ENCODE results near the gene PNISR.

The PNISR gene

GRCh38 chr6:99393698-99394531, 31.2 kb downstream of the PNISR start, which contains the start of gene COQ3:
COQ3 (minus strand) TSS chr6:99394195; CDS start chr6:99394179, 16 bp downstream.
- DNase-seq (ENCODE audit: low read depth in 1 of 2, low spot score in 1 of 2): peak; percentile 35 to 77
- in situ Hi-C loops (cut with HindIII; ENCODE audit: low pct_unique_long_range_greater_than_20kb, low sequenced_read_pairs): no loop called here
- TF ChIP-seq JUND (IDR thresholded peaks at IDR 0.05; ENCODE audit: low read depth): no peak

- in situ Hi-C loops (cut with HindIII; ENCODE audit: low pct_unique_long_range_greater_than_20kb, low sequenced_read_pairs): no loop called here
- DNase-seq (ENCODE audit: low read depth in 1 of 2, low spot score in 1 of 2): no peak
These were observed 31.8 kb downstream of the PNISR start for GRCh38 chr6:99393366-99393697.

GRCh38 chr6:99390896-99391295, 34.2 kb downstream of the PNISR start:
- in situ Hi-C loops (cut with HindIII; ENCODE audit: low pct_unique_long_range_greater_than_20kb, low sequenced_read_pairs): no loop called here
- no peak for DNase-seq (ENCODE audit: low read depth in 1 of 2, low spot score in 1 of 2)
- TF ChIP-seq JUND (IDR thresholded peaks at IDR 0.05; ENCODE audit: low read depth): no peak

More at GRCh38 chr6:99393366-99393697, 31.8 kb downstream of the PNISR start:
- no peak for TF ChIP-seq JUND (IDR thresholded peaks at IDR 0.05; ENCODE audit: low read depth)

- TF ChIP-seq JUND (IDR thresholded peaks at IDR 0.05; ENCODE audit: low read depth): no peak
- in situ Hi-C loops (cut with HindIII; ENCODE audit: low pct_unique_long_range_greater_than_20kb, low sequenced_read_pairs): no loop called here
- no peak for DNase-seq (ENCODE audit: low read depth in 1 of 2, low spot score in 1 of 2)
These were observed 40.6 kb downstream of the PNISR start for GRCh38 chr6:99384507-99384906.

GRCh38 chr6:99378636-99379035, 46.5 kb downstream of the PNISR start:
- DNase-seq (ENCODE audit: low read depth in 1 of 2, low spot score in 1 of 2): no peak
- in situ Hi-C loops (cut with HindIII; ENCODE audit: low pct_unique_long_range_greater_than_20kb, low sequenced_read_pairs): no loop called here
- TF ChIP-seq JUND (IDR thresholded peaks at IDR 0.05; ENCODE audit: low read depth): no peak

- no peak for DNase-seq (ENCODE audit: low read depth in 1 of 2, low spot score in 1 of 2)
- in situ Hi-C loops (cut with HindIII; ENCODE audit: low pct_unique_long_range_greater_than_20kb, low sequenced_read_pairs): no loop called here
- no peak for TF ChIP-seq JUND (IDR thresholded peaks at IDR 0.05; ENCODE audit: low read depth)
These were observed 55.6 kb downstream of the PNISR start for GRCh38 chr6:99369533-99369932.

GRCh38 chr6:99366852-99367251, 58.3 kb downstream of the PNISR start:
- in situ Hi-C loops (cut with HindIII; ENCODE audit: low pct_unique_long_range_greater_than_20kb, low sequenced_read_pairs): no loop called here
- no peak for DNase-seq (ENCODE audit: low read depth in 1 of 2, low spot score in 1 of 2)
- no peak for TF ChIP-seq JUND (IDR thresholded peaks at IDR 0.05; ENCODE audit: low read depth)

GRCh38 chr6:99364026-99364425, 61.1 kb downstream of the PNISR start:
- no peak for DNase-seq (ENCODE audit: low read depth in 1 of 2, low spot score in 1 of 2)
- in situ Hi-C loops (cut with HindIII; ENCODE audit: low pct_unique_long_range_greater_than_20kb, low sequenced_read_pairs): no loop called here
- TF ChIP-seq JUND (IDR thresholded peaks at IDR 0.05; ENCODE audit: low read depth): no peak

- no peak for DNase-seq (ENCODE audit: low read depth in 1 of 2, low spot score in 1 of 2)
- in situ Hi-C loops (cut with HindIII; ENCODE audit: low pct_unique_long_range_greater_than_20kb, low sequenced_read_pairs): no loop called here
- TF ChIP-seq JUND (IDR thresholded peaks at IDR 0.05; ENCODE audit: low read depth): no peak
These were observed 62.3 kb downstream of the PNISR start for GRCh38 chr6:99362678-99363268.

GRCh38 chr6:99359800-99360199, 65.3 kb downstream of the PNISR start:
- no peak for DNase-seq (ENCODE audit: low read depth in 1 of 2, low spot score in 1 of 2)
- in situ Hi-C loops (cut with HindIII; ENCODE audit: low pct_unique_long_range_greater_than_20kb, low sequenced_read_pairs): no loop called here
- TF ChIP-seq JUND (IDR thresholded peaks at IDR 0.05; ENCODE audit: low read depth): no peak

- no peak for DNase-seq (ENCODE audit: low read depth in 1 of 2, low spot score in 1 of 2)
- no peak for TF ChIP-seq JUND (IDR thresholded peaks at IDR 0.05; ENCODE audit: low read depth)
- in situ Hi-C loops (cut with HindIII; ENCODE audit: low pct_unique_long_range_greater_than_20kb, low sequenced_read_pairs): no loop called here
These were observed 68.5 kb downstream of the PNISR start for GRCh38 chr6:99356641-99357040.

GRCh38 chr6:99354983-99355382, 70.1 kb downstream of the PNISR start:
- DNase-seq (ENCODE audit: low read depth in 1 of 2, low spot score in 1 of 2): no peak
- in situ Hi-C loops (cut with HindIII; ENCODE audit: low pct_unique_long_range_greater_than_20kb, low sequenced_read_pairs): no loop called here
- no peak for TF ChIP-seq JUND (IDR thresholded peaks at IDR 0.05; ENCODE audit: low read depth)

GRCh38 chr6:99353126-99353525, 72.0 kb downstream of the PNISR start:
- in situ Hi-C loops (cut with HindIII; ENCODE audit: low pct_unique_long_range_greater_than_20kb, low sequenced_read_pairs): no loop called here
- peak in 1 of 2 experiments; percentile 41 for DNase-seq (ENCODE audit: low read depth in 1 of 2, low spot score in 1 of 2)
- TF ChIP-seq JUND (IDR thresholded peaks at IDR 0.05; ENCODE audit: low read depth): no peak

Data from T47D (cell line).